K562 treated with DMSO at 1 percent for 12 hours (cell line): ENCODE measurements around the gene RNU2-63P. TPM values are rescaled to one million over a fixed set of nuclear protein-coding genes. Genes with fewer than 3 reads are reported as not detected.

Experiments
- total RNA-seq: library from RNA; unstranded; fragments of 300-600 nt; gene quantifications from 2 replicates; pipeline ENCODE4 v1.2.3, GENCODE V29; 2022; ENCODE audit not compliant: insufficient read depth

RNU2-63P gene
- total RNA-seq, result not detected in 2 replicates

GRCh38 chr2:88016086-88016959 is at the start of gene RNU2-63P:
RNU2-63P (minus strand) TSS chr2:88016547.

GRCh38 chr2:88055371-88056128 is 39.2 kb upstream of the RNU2-63P start, which contains the start of gene KRCC1:
KRCC1 (minus strand) TSS chr2:88055783; CDS start chr2:88028563, 27,220 bp downstream.

Other genes with a start within 250 kb of the RNU2-63P start
- gene RGPD2, start 190.8 kb downstream of the RNU2-63P start, total RNA-seq, result 2.5 and 4.1 TPM in 2 replicates
- 5.3 and 11.7 TPM in 2 replicates for gene KRCC1, start 39.2 kb upstream of the RNU2-63P start, total RNA-seq
- gene SMYD1, start 51.3 kb upstream of the RNU2-63P start, total RNA-seq, result not detected in 2 replicates
- not detected in 2 replicates for gene FABP1, start 111.5 kb upstream of the RNU2-63P start, total RNA-seq
- not detected in 2 replicates for gene THNSL2, start 153.8 kb upstream of the RNU2-63P start, total RNA-seq